Measurements from ENCODE around the gene PRKD1. TPM values are rescaled to one million over a fixed set of nuclear protein-coding genes. Genes with fewer than 3 reads are reported as not detected.

The PRKD1 gene
- total and polyA plus RNA-seq, 2 experiments from 2014 or later, result 7.5 to 16.5 TPM

DNA sequence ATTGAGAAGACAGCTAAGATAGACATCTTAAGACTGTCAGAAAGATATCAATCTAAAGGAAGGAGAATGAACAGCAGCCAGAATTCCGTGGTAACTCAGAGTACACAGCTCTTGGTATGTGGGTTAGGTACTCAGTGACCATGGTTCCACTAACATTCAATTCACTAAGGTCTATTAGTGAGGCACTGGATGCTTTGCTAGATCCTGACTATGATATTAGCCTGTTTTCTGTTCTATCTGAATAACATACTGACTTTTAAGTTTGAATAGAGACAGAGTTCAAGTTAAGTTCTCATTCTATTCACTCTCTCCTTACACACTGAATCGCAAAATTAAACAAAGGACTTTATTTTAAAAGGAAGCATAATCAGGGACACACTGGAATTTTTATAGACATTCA, 106.4 kb downstream of the PRKD1 start:
- H3K27me3 ChIP-seq, result no peaks in the 10 kb centered on the region
- no peak overlapping the region for H3K27ac ChIP-seq
- 56% methylated on average over 2 of the region's 2 CpGs for WGBS (ENCODE audit: low lambda C conversion rate, missing lambda C conversion rate)
- H3K4me2 ChIP-seq, result no peak overlapping the region
- no peak overlapping the region for H3K4me3 ChIP-seq
- TF ChIP-seq CTCF (IDR thresholded peaks at IDR 0.05; ENCODE audit: poor library complexity) (no peak), EZH2phosphoT487 (IDR thresholded peaks at IDR 0.05; ENCODE audit: low read depth, severe bottlenecking, unreplicated experiment) (no peak), EZH2 (IDR thresholded peaks at IDR 0.05; ENCODE audit: borderline replicate concordance) (no peak)
- DNase-seq (ENCODE audit: low spot score), result no peak
- H3K4me1 ChIP-seq (ENCODE audit: insufficient read depth), result peaks cover 11% of the 10 kb centered on the region
- peaks cover 12% of the 10 kb centered on the region for H3K79me2 ChIP-seq
- no peaks in the 10 kb centered on the region for H4K20me1 ChIP-seq (ENCODE audit: insufficient read depth, poor library complexity, severe bottlenecking)
- no peak overlapping the region for H2AFZ ChIP-seq
- no peaks in the 10 kb centered on the region for H3K36me3 ChIP-seq (replicated peaks; ENCODE audit: insufficient read depth, low read depth)
- H3K9me3 ChIP-seq (ENCODE audit: low read depth), result no peaks in the 10 kb centered on the region
- H3K9me2 ChIP-seq (replicated peaks; ENCODE audit: insufficient read depth), result no peaks in the 10 kb centered on the region

- Histone ChIP-seq H3K79me2 (peaks cover 16% of the 10 kb centered on the region), H2AFZ (no peak overlapping the region), H3K4me2 (no peak overlapping the region), H3K4me3 (no peak overlapping the region), H3K9me2 (replicated peaks; ENCODE audit: insufficient read depth) (no peaks in the 10 kb centered on the region), H3K27me3 (no peaks in the 10 kb centered on the region), H3K4me1 (ENCODE audit: insufficient read depth) (peaks cover 11% of the 10 kb centered on the region), H3K27ac (no peak overlapping the region), H4K20me1 (ENCODE audit: insufficient read depth, poor library complexity, severe bottlenecking) (no peaks in the 10 kb centered on the region), H3K9me3 (ENCODE audit: low read depth) (no peaks in the 10 kb centered on the region), H3K36me3 (replicated peaks; ENCODE audit: insufficient read depth, low read depth) (no peaks in the 10 kb centered on the region)
- 77% methylated on average over 1 of the region's 1 CpG for WGBS (ENCODE audit: low lambda C conversion rate, missing lambda C conversion rate)
- no peak for DNase-seq (ENCODE audit: low spot score)
- TF ChIP-seq CTCF (IDR thresholded peaks at IDR 0.05; ENCODE audit: poor library complexity) (no peak), EZH2phosphoT487 (IDR thresholded peaks at IDR 0.05; ENCODE audit: low read depth, severe bottlenecking, unreplicated experiment) (no peak), EZH2 (IDR thresholded peaks at IDR 0.05; ENCODE audit: borderline replicate concordance) (no peak)
These were observed 106.9 kb downstream of the PRKD1 start for GRCh38 chr14:29820785-29821184.

DNA sequence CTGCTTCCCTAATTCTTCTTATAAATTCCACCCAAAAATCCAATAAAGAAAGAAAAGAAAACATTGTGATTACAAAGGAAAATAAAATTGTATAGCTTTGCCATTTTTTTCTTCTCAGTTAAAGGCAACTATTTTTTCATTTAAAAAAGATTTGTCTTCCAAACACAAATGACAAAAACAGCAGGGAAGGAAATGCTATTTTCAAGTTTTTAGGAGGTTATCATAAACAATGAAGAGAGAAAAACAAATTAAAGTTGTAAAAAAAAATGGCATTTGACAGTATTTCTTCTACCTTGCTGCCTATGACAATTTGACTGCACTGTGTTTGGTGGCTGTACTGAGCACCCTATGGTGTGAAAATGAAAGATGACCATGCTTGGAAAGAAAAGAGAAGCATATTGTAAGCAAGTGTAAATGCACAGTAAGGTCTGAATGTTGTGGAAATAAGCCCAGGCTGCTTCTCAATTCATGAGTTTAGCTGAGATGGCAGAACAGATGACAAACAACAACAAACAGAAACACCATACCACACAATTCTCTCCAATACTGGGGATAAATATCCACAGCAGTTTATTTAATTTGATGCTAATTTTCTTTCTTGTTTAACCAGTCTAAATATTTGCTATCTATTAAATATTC, 109.8 kb downstream of the PRKD1 start:
- Histone ChIP-seq H3K9me2 (replicated peaks; ENCODE audit: insufficient read depth) (no peaks in the 10 kb centered on the region), H3K4me3 (no peak overlapping the region), H3K4me1 (ENCODE audit: insufficient read depth) (peaks cover 11% of the 10 kb centered on the region), H3K9me3 (ENCODE audit: low read depth) (no peaks in the 10 kb centered on the region), H3K36me3 (replicated peaks; ENCODE audit: insufficient read depth, low read depth) (no peaks in the 10 kb centered on the region), H4K20me1 (ENCODE audit: insufficient read depth, poor library complexity, severe bottlenecking) (no peaks in the 10 kb centered on the region), H3K27ac (no peak overlapping the region), H3K4me2 (no peak overlapping the region), H2AFZ (no peak overlapping the region), H3K79me2 (peaks cover 22% of the 10 kb centered on the region), H3K27me3 (no peaks in the 10 kb centered on the region)
- TF ChIP-seq EZH2 (IDR thresholded peaks at IDR 0.05; ENCODE audit: borderline replicate concordance), result no peak
- TF ChIP-seq EZH2phosphoT487 (IDR thresholded peaks at IDR 0.05; ENCODE audit: low read depth, severe bottlenecking, unreplicated experiment), result no peak
- no peak for TF ChIP-seq CTCF (IDR thresholded peaks at IDR 0.05; ENCODE audit: poor library complexity)
- no peak for DNase-seq (ENCODE audit: low spot score)

Measured in hepatocyte (in vitro differentiated cells).